Peyer's patch (tissue), 4 donors: Measurements from ENCODE around the gene TM6SF1.

Source experiments
- POLR2A ChIP-seq, 2 donors: fragments of 450-650 bp; IDR thresholded peaks; one replicate each; pipeline ENCODE4 v1.5.1; 2017; ENCODE audit warnings: antibody characterized with exemption in 2 of 2, mild to moderate bottlenecking in 2 of 2, moderate library complexity in 2 of 2
- TF ChIP-seq, protein P1 (sequence below), 6 experiments: fragments of 450-650 bp in 4 of 6; fragments of 200-600 bp in 2 of 6; sonication (generic) in 1 of 6; IDR thresholded peaks; one replicate each; pipeline ENCODE4 v1.5.1; 2017 to 2019; ENCODE audit warnings: antibody characterized with exemption in 6 of 6, mild to moderate bottlenecking in 3 of 6, moderate library complexity in 1 of 6

DNA sequence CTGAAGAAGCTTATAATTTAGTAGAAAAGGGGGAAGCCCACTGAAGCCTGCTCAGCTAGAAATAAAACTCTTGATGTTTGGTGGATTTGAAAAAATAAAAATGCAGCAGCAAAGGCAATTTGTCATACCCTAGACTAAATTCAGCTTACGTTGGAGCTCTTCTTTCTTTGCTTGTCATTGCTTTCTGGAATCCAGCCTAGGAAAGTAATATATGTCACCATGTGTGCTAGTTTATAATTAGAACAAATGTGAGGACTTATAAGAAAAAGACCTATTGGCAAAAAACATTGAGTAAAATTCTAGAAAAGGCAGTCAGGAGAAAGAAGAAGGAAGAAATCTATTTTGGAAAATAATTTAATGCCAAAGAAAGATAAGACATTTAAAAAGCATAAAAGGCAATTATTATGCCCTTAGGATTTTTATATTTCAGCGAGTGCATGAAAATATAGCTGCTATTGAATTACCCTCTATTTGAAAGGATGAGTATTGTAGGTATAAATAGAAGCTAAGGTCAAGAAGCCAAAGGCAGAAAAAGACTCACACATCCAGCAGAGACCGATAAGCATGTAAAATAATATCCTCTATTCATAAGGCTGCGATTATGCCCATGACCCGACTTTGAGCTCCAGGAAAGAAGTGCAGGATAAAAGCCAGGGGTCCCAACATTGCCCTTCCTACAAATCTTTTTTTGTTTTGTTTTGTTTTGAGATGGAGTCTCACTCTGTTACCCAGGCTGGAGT, 29.8 kb upstream of the TM6SF1 start:
- TF ChIP-seq, protein P1, sequence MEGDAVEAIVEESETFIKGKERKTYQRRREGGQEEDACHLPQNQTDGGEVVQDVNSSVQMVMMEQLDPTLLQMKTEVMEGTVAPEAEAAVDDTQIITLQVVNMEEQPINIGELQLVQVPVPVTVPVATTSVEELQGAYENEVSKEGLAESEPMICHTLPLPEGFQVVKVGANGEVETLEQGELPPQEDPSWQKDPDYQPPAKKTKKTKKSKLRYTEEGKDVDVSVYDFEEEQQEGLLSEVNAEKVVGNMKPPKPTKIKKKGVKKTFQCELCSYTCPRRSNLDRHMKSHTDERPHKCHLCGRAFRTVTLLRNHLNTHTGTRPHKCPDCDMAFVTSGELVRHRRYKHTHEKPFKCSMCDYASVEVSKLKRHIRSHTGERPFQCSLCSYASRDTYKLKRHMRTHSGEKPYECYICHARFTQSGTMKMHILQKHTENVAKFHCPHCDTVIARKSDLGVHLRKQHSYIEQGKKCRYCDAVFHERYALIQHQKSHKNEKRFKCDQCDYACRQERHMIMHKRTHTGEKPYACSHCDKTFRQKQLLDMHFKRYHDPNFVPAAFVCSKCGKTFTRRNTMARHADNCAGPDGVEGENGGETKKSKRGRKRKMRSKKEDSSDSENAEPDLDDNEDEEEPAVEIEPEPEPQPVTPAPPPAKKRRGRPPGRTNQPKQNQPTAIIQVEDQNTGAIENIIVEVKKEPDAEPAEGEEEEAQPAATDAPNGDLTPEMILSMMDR (IDR thresholded peaks at IDR 0.05): no peak
- no peak for TF ChIP-seq POLR2A (IDR thresholded peaks at IDR 0.05)
